Smooth muscle cell (in vitro differentiated cells): ENCODE measurements around the gene MRFAP1. TPM values are rescaled to one million over a fixed set of nuclear protein-coding genes. Genes with fewer than 3 reads are reported as not detected.

Experiments
- DNase-seq: peaks from one replicate; lab custom pipeline; 2025; ENCODE audit not compliant: unreplicated experiment; lab: John Stamatoyannopoulos, UW
- H2AFZ ChIP-seq: fragments of 200-600 bp; sonication (generic); 2 replicates; pipeline ENCODE4 v1.6.0; 2016; ENCODE audit warnings: antibody characterized with exemption, low read depth, mild to moderate bottlenecking
- H3F3A ChIP-seq: fragments of 200-600 bp; sonication (generic); 2 replicates; pipeline ENCODE4 v1.6.0; 2017; ENCODE audit warnings: antibody characterized with exemption, low read depth
- H3K27ac ChIP-seq: fragments of 200-600 bp; sonication (generic); 2 replicates; pipeline ENCODE4 v1.5.1; 2016; ENCODE audit warnings: low read depth, mild to moderate bottlenecking
- H3K27me3 ChIP-seq: fragments of 200-600 bp; sonication (generic); 2 replicates; pipeline ENCODE4 v1.6.1; 2016; ENCODE audit warnings: low read depth, mild to moderate bottlenecking
- H3K36me3 ChIP-seq: fragments of 200-600 bp; sonication (generic); 2 replicates; pipeline ENCODE4 v1.5.1; 2016; ENCODE audit warnings: low read depth
- H3K4me1 ChIP-seq: fragments of 200-600 bp; sonication (generic); 2 replicates; pipeline ENCODE4 v1.5.1; 2016; ENCODE audit warnings: low read depth
- H3K4me2 ChIP-seq: fragments of 200-600 bp; sonication (generic); 2 replicates; pipeline ENCODE4 v1.6.0; 2016; ENCODE audit warnings: mild to moderate bottlenecking
- H3K4me3 ChIP-seq: fragments of 200-600 bp; sonication (generic); 2 replicates; pipeline ENCODE4 v1.5.1; 2016; ENCODE audit warnings: mild to moderate bottlenecking
- H3K79me2 ChIP-seq: fragments of 200-600 bp; sonication (generic); 2 replicates; pipeline ENCODE4 v1.6.0; 2016; ENCODE audit warnings: low read depth, mild to moderate bottlenecking
- H3K9ac ChIP-seq: fragments of 200-600 bp; sonication (generic); 2 replicates; pipeline ENCODE4 v1.6.0; 2016; ENCODE audit warnings: low read depth
- H3K9me3 ChIP-seq: fragments of 200-600 bp; sonication (generic); replicated peaks from 2 replicates; pipeline ENCODE4 v1.5.1; 2016; ENCODE audit warnings: low read depth
- H4K20me1 ChIP-seq: fragments of 200-600 bp; sonication (generic); 2 replicates; pipeline ENCODE4 v1.6.0; 2016; ENCODE audit warnings: low read depth
- CTCF ChIP-seq: fragments of 200-600 bp; sonication (generic); IDR thresholded peaks from 2 replicates; pipeline ENCODE4 v1.5.1; 2017; ENCODE audit warnings: borderline replicate concordance, mild to moderate bottlenecking, antibody characterized with exemption; ENCODE audit not compliant: insufficient read depth, poor library complexity, severe bottlenecking
- WGBS: methylation state at CpG from one replicate; pipeline ENCODE4 v1.1.7; 2016; ENCODE audit warnings: low lambda C conversion rate; 5-methylcytosine and 5-hydroxymethylcytosine counted together
- polyA plus RNA-seq: library from polyadenylated mRNA; unstranded; fragments of >200 nt; fragmentation: Nextera tagmentation; extraction: Ambion mirVana; gene quantifications from 2 replicates; pipeline ENCODE4 v1.2.1, GENCODE V29; 2016
- total RNA-seq: library from RNA; depleted of rRNA; stranded (reverse); fragments of >200 nt; gene quantifications from 2 replicates; pipeline ENCODE4 v1.2.3, GENCODE V29; 2014

MRFAP1 gene
- total and polyA plus RNA-seq, 2 experiments from 2014 or later = 165 to 206 TPM

GRCh38 chr4:6657242-6658208 lies 17.0 kb downstream of the MRFAP1 start:
- H3F3A ChIP-seq = no peaks in the 10 kb centered on the region
- H4K20me1 ChIP-seq = no peaks in the 10 kb centered on the region
- no peak overlapping the region for H3K4me3 ChIP-seq
- no peak overlapping the region for H3K4me2 ChIP-seq
- no peak overlapping the region for H3K27ac ChIP-seq
- no peaks in the 10 kb centered on the region for H3K9me3 ChIP-seq
- H3K4me1 ChIP-seq = no peaks in the 10 kb centered on the region
- 91% methylated on average over 65 of the region's 65 CpGs for WGBS
- no peaks in the 10 kb centered on the region for H3K27me3 ChIP-seq
- H3K9ac ChIP-seq = no peak overlapping the region
- H3K79me2 ChIP-seq = no peaks in the 10 kb centered on the region
- H3K36me3 ChIP-seq = no peaks in the 10 kb centered on the region
- H2AFZ ChIP-seq = no peak overlapping the region
- TF ChIP-seq CTCF = no peak
- no peak for DNase-seq

GRCh38 chr4:6658209-6658595 lies 17.7 kb downstream of the MRFAP1 start:
- Histone ChIP-seq H3K9me3 (no peaks in the 10 kb centered on the region), H3K4me2 (peak overlapping the region; percentile 83), H3K4me1 (no peaks in the 10 kb centered on the region), H3F3A (no peaks in the 10 kb centered on the region), H4K20me1 (no peaks in the 10 kb centered on the region), H3K4me3 (no peak overlapping the region), H3K27me3 (no peaks in the 10 kb centered on the region), H3K27ac (no peak overlapping the region), H2AFZ (peak overlapping the region; percentile 63), H3K36me3 (no peaks in the 10 kb centered on the region), H3K79me2 (no peaks in the 10 kb centered on the region), H3K9ac (no peak overlapping the region)
- WGBS = 97% methylated on average over 7 of the region's 7 CpGs
- TF ChIP-seq CTCF = no peak
- no peak for DNase-seq

GRCh38 chr4:6658597-6659075 lies 18.2 kb downstream of the MRFAP1 start:
- H3K4me1 ChIP-seq = no peaks in the 10 kb centered on the region
- H2AFZ ChIP-seq = peak overlapping the region; percentile 63
- H3K9me3 ChIP-seq = no peaks in the 10 kb centered on the region
- no peak overlapping the region for H3K27ac ChIP-seq
- no peaks in the 10 kb centered on the region for H3F3A ChIP-seq
- DNase-seq = no peak
- H4K20me1 ChIP-seq = no peaks in the 10 kb centered on the region
- no peaks in the 10 kb centered on the region for H3K36me3 ChIP-seq
- H3K27me3 ChIP-seq = no peaks in the 10 kb centered on the region
- H3K79me2 ChIP-seq = no peaks in the 10 kb centered on the region
- peak overlapping the region; percentile 37 for H3K4me3 ChIP-seq
- TF ChIP-seq CTCF = no peak
- peak overlapping the region; percentile 83 for H3K4me2 ChIP-seq
- no peak overlapping the region for H3K9ac ChIP-seq
- WGBS = 17% methylated on average over 51 of the region's 52 CpGs

- H3K79me2 ChIP-seq = no peaks in the 10 kb centered on the region
- WGBS = 77% methylated on average over 2 of the region's 2 CpGs
- no peaks in the 10 kb centered on the region for H4K20me1 ChIP-seq
- H3K27me3 ChIP-seq = no peaks in the 10 kb centered on the region
- no peak overlapping the region for H3K4me3 ChIP-seq
- no peak overlapping the region for H2AFZ ChIP-seq
- no peak overlapping the region for H3K9ac ChIP-seq
- no peak overlapping the region for H3K27ac ChIP-seq
- no peak for TF ChIP-seq CTCF
- H3K4me2 ChIP-seq = no peak overlapping the region
- H3F3A ChIP-seq = no peaks in the 10 kb centered on the region
- no peaks in the 10 kb centered on the region for H3K36me3 ChIP-seq
- no peaks in the 10 kb centered on the region for H3K4me1 ChIP-seq
- no peak for DNase-seq
- H3K9me3 ChIP-seq = no peaks in the 10 kb centered on the region
These were observed 19.4 kb downstream of the MRFAP1 start for GRCh38 chr4:6659897-6660296.
